NCI-H1105 (cell line): Measurements from ENCODE around the gene ZNF674.
"Not testable (repeated sequence)": the region's sequence is repeated elsewhere in the genome, so short reads cannot be mapped to it uniquely, and the experiment has no call there.

Experiments
- DNase-seq: peaks from one replicate; lab custom pipeline; 2025; lab: John Stamatoyannopoulos, UW

The ZNF674 gene

GRCh38 chrX:46463682-46464081 is 81.5 kb downstream of the ZNF674 start:
- no peak for DNase-seq

GRCh38 chrX:46461660-46462191 is 83.5 kb downstream of the ZNF674 start:
- DNase-seq = no peak

- DNase-seq = not testable (repeated sequence)
Measured at GRCh38 chrX:46460801-46461659, 84.2 kb downstream of the ZNF674 start.

- DNase-seq = no peak
Measured at GRCh38 chrX:46459603-46460002, 85.6 kb downstream of the ZNF674 start.

- no peak for DNase-seq
Measured at GRCh38 chrX:46456125-46456922, 88.9 kb downstream of the ZNF674 start.
